Peyer's patch (tissue), 4 donors: ENCODE results near the gene CD2AP.

ENCODE experiments used
- CTCF ChIP-seq, 6 experiments: fragments of 450-650 bp in 4 of 6; fragments of 200-600 bp in 2 of 6; sonication (generic) in 1 of 6; IDR thresholded peaks; one replicate each; pipeline ENCODE4 v1.5.1; 2017 to 2019; ENCODE audit warnings: antibody characterized with exemption in 6 of 6, mild to moderate bottlenecking in 3 of 6, moderate library complexity in 1 of 6
- POLR2A ChIP-seq, 2 donors: fragments of 450-650 bp; IDR thresholded peaks; one replicate each; pipeline ENCODE4 v1.5.1; 2017; ENCODE audit warnings: antibody characterized with exemption in 2 of 2, mild to moderate bottlenecking in 2 of 2, moderate library complexity in 2 of 2

- TF ChIP-seq CTCF (IDR thresholded peaks at IDR 0.05) (no peak), POLR2A (IDR thresholded peaks at IDR 0.05) (no peak)
Observed at GRCh38 chr6:47455533-47456209, 21.9 kb upstream of the CD2AP start.
